Osteocyte (in vitro differentiated cells): ENCODE results near the gene DIPK1B. TPM values are rescaled to one million over a fixed set of nuclear protein-coding genes. Genes with fewer than 3 reads are reported as not detected.

ENCODE experiments used
- DNase-seq: peaks from one replicate; pipeline ENCODE4 v3.0.0; 2021; ENCODE audit warnings: mixed read lengths; ENCODE audit not compliant: unreplicated experiment; ENCODE audit errors: extremely low spot score
- H3K27ac Mint-ChIP-seq: one replicate; pipeline ENCODE4 v1.8.0; 2021; ENCODE audit warnings: mild to moderate bottlenecking, mixed read lengths; ENCODE audit not compliant: unreplicated experiment
- H3K27me3 Mint-ChIP-seq: one replicate; pipeline ENCODE4 v1.8.0; 2021; ENCODE audit warnings: mixed read lengths; ENCODE audit not compliant: unreplicated experiment
- H3K36me3 Mint-ChIP-seq: one replicate; pipeline ENCODE4 v1.8.0; 2021; ENCODE audit warnings: mixed read lengths; ENCODE audit not compliant: unreplicated experiment
- H3K4me1 Mint-ChIP-seq: one replicate; pipeline ENCODE4 v1.8.0; 2021; ENCODE audit warnings: mixed read lengths; ENCODE audit not compliant: unreplicated experiment
- H3K4me3 Mint-ChIP-seq: one replicate; pipeline ENCODE4 v1.8.0; 2021; ENCODE audit warnings: mild to moderate bottlenecking, moderate library complexity, mixed read lengths; ENCODE audit not compliant: unreplicated experiment
- H3K9me3 Mint-ChIP-seq: one replicate; pipeline ENCODE4 v1.8.0; 2021; ENCODE audit warnings: mixed read lengths; ENCODE audit not compliant: unreplicated experiment
- total RNA-seq: library from RNA; stranded (reverse); gene quantifications from 2 replicates; pipeline ENCODE4 v1.2.1, GENCODE V29; 2021
- TF ChIP-seq, protein P1 (sequence below): fragments of 200-600 bp; sonication (generic); IDR thresholded peaks from 2 replicates; pipeline ENCODE4 v1.5.0; 2021; ENCODE audit warnings: antibody characterized with exemption, mild to moderate bottlenecking, moderate library complexity

DIPK1B gene
- total RNA-seq, 1 donor from 2014 or later: 11.4 TPM

DNA sequence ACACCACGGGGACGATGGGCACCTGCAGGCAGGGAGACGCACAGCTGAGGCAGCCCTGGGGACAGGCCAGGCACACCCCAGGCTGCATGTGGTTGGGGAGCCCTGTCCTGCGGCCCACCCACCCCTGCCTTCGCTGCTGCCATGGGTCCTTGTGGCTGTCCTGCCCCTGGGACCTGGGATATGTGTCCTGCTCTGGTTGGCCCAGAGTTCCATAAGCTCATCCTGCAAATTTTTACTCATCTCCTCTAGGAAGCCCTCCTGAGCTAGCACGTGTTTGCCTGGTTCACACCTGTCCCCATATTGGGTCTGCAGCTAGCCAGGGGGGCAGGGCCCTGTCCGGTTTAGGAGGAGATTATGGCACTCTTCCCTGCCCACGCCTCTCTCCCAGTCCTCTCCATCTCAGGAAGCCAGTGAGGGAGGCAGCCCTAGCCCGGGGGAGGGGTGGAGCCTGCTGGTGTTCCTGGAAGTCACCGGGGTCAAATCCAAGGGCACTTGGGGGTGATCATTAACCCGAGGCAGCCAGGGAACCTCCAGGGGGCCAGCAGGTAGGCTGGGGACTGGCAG, 37.5 kb upstream of the DIPK1B start:
- Mint-ChIP-seq H3K27ac (no peak overlapping the region), H3K36me3 (peaks cover 2% of the 10 kb centered on the region), H3K27me3 (no peaks in the 10 kb centered on the region)

DNA sequence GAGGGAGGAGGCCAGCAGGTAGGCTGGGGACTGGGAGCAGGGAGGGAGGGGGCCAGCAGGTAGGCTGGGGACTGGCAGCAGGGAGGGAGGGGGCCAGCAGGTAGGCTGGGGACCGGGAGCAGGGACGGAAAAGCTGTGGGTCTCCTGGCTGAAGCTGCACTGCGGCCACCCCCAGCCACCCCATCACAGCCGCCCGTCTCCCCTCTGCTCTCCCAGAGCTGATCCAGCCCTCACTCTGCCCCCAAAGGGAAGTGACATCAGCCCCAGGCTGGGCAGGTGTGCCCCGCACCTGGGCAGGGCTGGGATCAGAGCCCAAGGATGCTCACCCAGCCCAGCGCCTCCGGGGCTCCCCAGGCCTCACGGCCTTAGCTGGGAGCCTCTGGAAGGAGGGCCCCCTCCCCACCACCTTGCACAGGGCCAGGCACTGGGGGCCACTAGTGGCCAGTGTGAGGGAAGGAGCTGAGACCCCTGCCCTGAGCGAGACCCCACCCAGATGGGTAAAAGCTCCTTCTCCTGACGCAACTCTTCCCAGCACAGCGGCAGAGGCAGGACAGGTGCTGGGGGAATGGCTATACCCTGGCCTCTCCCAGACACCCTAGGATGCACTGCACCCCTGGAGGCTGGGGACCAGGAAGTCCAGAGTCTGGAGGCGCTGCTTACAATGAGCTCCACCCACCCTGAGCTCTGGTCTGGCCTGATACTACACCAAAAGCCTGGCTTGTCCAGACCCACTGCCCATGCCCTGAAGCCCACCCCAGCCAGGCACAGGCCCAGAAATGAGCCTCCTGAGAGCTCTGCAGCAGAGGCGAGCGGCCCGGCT, 36.7 kb upstream of the DIPK1B start:
- H3K27ac Mint-ChIP-seq: no peak overlapping the region
- no peaks in the 10 kb centered on the region for H3K27me3 Mint-ChIP-seq
- H3K36me3 Mint-ChIP-seq: peaks cover 2% of the 10 kb centered on the region
- no peaks in the 10 kb centered on the region for H3K9me3 Mint-ChIP-seq
- H3K4me1 Mint-ChIP-seq: no peaks in the 10 kb centered on the region
- H3K4me3 Mint-ChIP-seq: no peak overlapping the region
- DNase-seq: no peak
- TF ChIP-seq, protein P1, sequence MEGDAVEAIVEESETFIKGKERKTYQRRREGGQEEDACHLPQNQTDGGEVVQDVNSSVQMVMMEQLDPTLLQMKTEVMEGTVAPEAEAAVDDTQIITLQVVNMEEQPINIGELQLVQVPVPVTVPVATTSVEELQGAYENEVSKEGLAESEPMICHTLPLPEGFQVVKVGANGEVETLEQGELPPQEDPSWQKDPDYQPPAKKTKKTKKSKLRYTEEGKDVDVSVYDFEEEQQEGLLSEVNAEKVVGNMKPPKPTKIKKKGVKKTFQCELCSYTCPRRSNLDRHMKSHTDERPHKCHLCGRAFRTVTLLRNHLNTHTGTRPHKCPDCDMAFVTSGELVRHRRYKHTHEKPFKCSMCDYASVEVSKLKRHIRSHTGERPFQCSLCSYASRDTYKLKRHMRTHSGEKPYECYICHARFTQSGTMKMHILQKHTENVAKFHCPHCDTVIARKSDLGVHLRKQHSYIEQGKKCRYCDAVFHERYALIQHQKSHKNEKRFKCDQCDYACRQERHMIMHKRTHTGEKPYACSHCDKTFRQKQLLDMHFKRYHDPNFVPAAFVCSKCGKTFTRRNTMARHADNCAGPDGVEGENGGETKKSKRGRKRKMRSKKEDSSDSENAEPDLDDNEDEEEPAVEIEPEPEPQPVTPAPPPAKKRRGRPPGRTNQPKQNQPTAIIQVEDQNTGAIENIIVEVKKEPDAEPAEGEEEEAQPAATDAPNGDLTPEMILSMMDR: no peak

More for the DNA sequence above, 37.5 kb upstream of the DIPK1B start:
- Mint-ChIP-seq H3K4me1 (no peaks in the 10 kb centered on the region), H3K9me3 (no peaks in the 10 kb centered on the region), H3K4me3 (no peak overlapping the region)
- TF ChIP-seq, protein P1: no peak
- DNase-seq: no peak

DNA sequence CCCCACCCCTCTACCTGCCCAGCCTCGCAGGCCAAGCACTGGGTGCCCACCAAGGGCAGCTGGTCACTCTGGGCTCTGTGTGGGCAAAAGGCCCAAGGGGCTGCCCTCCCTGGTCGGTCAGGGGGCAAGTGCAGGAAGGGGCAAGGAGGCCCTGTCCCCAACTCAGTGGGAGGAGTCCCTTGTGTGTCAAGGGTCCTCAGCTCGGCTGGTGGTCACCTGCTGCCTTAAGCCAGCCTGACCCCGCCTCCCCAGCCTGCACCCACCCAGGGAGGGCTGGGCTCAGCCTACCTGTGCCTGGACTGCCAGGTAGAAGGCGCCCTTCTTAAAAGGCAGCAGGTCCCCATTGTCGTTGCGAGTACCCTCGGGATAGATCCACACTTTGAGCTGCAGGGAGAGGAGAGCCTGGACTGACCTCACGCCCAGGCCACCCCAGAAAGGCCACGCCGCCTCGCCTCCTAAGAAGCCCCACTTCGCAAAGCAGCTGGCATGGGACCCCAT, 36.0 kb upstream of the DIPK1B start:
- Mint-ChIP-seq H3K4me1 (no peaks in the 10 kb centered on the region), H3K4me3 (no peak overlapping the region), H3K27ac (no peak overlapping the region), H3K27me3 (no peaks in the 10 kb centered on the region), H3K36me3 (peaks cover 2% of the 10 kb centered on the region), H3K9me3 (no peaks in the 10 kb centered on the region)
- TF ChIP-seq, protein P1: no peak
- DNase-seq: no peak

DNA sequence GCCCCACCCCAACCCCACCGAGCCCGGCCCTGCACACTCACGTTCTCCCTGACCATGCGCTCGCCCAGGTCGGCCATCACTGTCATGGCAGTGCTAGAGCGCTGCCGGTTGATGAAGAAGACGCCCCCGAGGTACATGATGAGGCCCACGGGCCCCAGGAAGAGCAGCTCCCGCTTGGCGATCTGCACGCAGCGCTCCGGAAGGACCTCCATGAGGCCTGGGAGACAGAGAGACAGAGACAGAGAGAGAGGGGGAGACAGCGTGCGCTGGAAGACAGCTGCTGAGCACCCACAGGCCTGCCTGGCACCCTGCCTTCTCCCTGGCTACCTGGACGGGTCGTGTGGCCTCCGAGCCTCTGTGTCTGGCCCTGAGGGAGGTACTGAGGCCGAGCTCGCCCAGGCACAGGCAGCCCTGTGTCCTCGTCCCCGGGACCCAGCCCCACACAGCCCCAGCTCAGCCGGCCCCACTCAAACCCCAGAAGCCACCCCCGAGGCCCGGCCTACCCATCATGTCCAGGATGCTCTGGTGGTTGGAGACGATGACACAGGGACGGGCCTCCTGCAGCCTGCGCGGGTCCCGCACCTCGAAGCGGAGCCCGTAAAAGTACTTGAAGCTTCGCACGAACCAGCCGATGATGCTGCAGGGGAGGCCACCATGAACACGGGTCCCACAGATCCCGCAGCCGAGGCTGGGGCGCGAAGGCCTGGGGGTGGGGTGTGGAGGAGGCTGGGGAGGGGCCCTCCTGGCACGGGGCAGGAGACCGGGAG, 35.3 kb upstream of the DIPK1B start:
- Mint-ChIP-seq H3K27ac (no peak overlapping the region), H3K27me3 (no peaks in the 10 kb centered on the region), H3K36me3 (peaks cover 2% of the 10 kb centered on the region), H3K9me3 (no peaks in the 10 kb centered on the region), H3K4me1 (no peaks in the 10 kb centered on the region), H3K4me3 (no peak overlapping the region)
- TF ChIP-seq, protein P1: no peak
- DNase-seq: no peak

DNA sequence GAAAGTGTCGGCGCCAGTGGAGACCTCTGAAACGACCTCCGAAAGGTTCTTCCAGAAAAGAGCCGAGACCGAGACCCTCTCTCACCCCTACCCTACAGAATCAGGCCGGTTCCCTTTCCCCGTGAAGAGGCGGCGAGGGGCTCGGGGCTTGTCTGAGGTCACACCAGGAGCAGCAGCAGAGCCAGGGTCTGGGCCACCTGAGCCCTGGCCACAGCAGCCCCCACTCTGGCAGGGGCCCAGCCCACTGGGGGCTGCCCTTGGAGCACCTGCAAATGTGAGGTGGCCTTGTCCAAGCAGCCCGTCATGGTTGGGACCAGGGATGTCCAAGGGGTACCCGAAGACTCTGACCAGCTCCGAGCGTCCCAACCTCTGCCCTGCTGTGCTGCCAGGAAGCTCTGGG, 34.3 kb upstream of the DIPK1B start:
- Mint-ChIP-seq H3K27ac (no peak overlapping the region), H3K9me3 (no peaks in the 10 kb centered on the region), H3K27me3 (no peaks in the 10 kb centered on the region), H3K4me1 (no peaks in the 10 kb centered on the region), H3K4me3 (no peak overlapping the region), H3K36me3 (peaks cover 2% of the 10 kb centered on the region)
- TF ChIP-seq, protein P1: no peak
- no peak for DNase-seq
